Uterus (tissue), 2 donors: Measurements from ENCODE around the gene MED4.

Experiments
- POLR2A ChIP-seq, 2 donors: fragments of 450-650 bp; IDR thresholded peaks; one replicate each; pipeline ENCODE4 v1.6.1; 2016; ENCODE audit warnings: antibody characterized with exemption in 2 of 2, mild to moderate bottlenecking in 1 of 2, moderate library complexity in 1 of 2
- TF ChIP-seq, protein P1 (sequence below), 4 experiments: fragments of 200-600 bp in 2 of 4; fragments of 450-650 bp in 2 of 4; sonication (generic) in 2 of 4; IDR thresholded peaks; one replicate each; pipeline ENCODE4 v1.5.1; 2016 to 2019; ENCODE audit warnings: antibody characterized with exemption in 4 of 4, mild to moderate bottlenecking in 2 of 4, moderate library complexity in 1 of 4

DNA sequence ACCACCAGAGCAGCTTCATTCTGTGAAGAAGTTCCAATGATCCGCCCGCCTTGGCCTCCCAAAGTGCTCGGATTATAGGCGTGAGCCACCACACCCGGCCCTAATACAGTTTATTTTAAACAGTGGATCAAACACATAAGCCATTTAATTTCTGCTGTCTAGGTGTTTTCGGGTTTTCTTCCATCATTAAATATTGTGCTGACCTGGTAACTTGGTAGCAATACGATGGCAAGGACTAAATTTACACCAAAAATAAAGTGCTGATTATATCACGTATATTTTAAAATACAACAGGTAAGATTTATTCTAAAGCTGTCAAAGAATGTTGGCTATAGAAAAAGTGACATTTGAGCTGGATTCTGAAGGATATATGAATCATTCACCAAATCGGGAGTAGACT is 1.3 kb downstream of the MED4 start:
- TF ChIP-seq, protein P1, sequence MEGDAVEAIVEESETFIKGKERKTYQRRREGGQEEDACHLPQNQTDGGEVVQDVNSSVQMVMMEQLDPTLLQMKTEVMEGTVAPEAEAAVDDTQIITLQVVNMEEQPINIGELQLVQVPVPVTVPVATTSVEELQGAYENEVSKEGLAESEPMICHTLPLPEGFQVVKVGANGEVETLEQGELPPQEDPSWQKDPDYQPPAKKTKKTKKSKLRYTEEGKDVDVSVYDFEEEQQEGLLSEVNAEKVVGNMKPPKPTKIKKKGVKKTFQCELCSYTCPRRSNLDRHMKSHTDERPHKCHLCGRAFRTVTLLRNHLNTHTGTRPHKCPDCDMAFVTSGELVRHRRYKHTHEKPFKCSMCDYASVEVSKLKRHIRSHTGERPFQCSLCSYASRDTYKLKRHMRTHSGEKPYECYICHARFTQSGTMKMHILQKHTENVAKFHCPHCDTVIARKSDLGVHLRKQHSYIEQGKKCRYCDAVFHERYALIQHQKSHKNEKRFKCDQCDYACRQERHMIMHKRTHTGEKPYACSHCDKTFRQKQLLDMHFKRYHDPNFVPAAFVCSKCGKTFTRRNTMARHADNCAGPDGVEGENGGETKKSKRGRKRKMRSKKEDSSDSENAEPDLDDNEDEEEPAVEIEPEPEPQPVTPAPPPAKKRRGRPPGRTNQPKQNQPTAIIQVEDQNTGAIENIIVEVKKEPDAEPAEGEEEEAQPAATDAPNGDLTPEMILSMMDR (IDR thresholded peaks at IDR 0.05): no peak
- no peak for TF ChIP-seq POLR2A (IDR thresholded peaks at IDR 0.05)
